A673 (cell line): ENCODE data around the gene ATP8A1.

Experiments
- EZH2 ChIP-seq: fragments of 200-600 bp; sonication (generic); IDR thresholded peaks from 2 replicates; pipeline ENCODE4 v1.6.1; 2017; ENCODE audit warnings: borderline replicate concordance, low read depth, mild to moderate bottlenecking, mixed read lengths, antibody characterized with exemption, low read length; ENCODE audit not compliant: poor library complexity, severe bottlenecking
- TF ChIP-seq, protein P1 (sequence below): fragments of 300-800, 200-600 bp; sonication (generic); conservative IDR thresholded peaks from 2 replicates; pipeline ENCODE4 v1.5.1; 2017; ENCODE audit warnings: low read depth, mild to moderate bottlenecking, antibody characterized with exemption, low read length, moderate library complexity, mixed read lengths

DNA sequence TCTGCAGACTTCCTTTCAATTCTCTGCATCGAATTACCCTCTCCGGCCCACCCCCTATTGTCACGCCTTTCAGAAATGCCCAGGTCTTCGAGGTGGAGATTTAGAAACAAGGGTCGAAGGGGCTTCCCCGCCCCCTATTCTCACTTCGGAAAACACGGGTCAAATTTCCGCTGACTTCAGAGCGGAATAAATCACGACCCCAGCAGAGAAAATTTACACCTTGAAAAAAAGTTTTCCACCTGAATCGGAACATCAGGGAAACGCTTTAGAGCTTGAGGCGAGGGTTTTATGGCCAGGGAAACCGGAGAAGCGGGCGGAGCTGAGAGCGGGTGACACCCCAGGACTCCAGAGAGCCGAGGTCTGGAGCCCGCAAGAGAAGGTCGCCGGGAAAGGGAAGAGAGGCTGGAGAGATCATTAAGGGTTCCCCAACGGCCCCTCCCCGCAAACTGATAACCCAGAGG lies 258.0 kb downstream of the ATP8A1 start:
- TF ChIP-seq, protein P1, sequence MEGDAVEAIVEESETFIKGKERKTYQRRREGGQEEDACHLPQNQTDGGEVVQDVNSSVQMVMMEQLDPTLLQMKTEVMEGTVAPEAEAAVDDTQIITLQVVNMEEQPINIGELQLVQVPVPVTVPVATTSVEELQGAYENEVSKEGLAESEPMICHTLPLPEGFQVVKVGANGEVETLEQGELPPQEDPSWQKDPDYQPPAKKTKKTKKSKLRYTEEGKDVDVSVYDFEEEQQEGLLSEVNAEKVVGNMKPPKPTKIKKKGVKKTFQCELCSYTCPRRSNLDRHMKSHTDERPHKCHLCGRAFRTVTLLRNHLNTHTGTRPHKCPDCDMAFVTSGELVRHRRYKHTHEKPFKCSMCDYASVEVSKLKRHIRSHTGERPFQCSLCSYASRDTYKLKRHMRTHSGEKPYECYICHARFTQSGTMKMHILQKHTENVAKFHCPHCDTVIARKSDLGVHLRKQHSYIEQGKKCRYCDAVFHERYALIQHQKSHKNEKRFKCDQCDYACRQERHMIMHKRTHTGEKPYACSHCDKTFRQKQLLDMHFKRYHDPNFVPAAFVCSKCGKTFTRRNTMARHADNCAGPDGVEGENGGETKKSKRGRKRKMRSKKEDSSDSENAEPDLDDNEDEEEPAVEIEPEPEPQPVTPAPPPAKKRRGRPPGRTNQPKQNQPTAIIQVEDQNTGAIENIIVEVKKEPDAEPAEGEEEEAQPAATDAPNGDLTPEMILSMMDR, result no peak
- TF ChIP-seq EZH2, result no peak
